HG03066 (cell line): ENCODE results near the gene GMEB2.
"Not testable (repeated sequence)": the region's sequence is repeated elsewhere in the genome, so short reads cannot be mapped to it uniquely, and the experiment has no call there.

Experiments
- ATAC-seq: cut with Tn5 transposase; IDR thresholded peaks from one replicate; pipeline ENCODE4 v1.9.1; 2021; ENCODE audit warnings: low read depth; ENCODE audit not compliant: unreplicated experiment

Gene GMEB2

GRCh38 chr20:63657937-63658748 lies 31.2 kb upstream of the GMEB2 start, which contains the start of gene RTEL1:
Gene RTEL1 (plus strand): TSS chr20:63658312. CDS start chr20:63659403, 1,091 bp downstream.
- ATAC-seq = peak; percentile 79

GRCh38 chr20:63657260-63657936 lies 30.5 kb upstream of the GMEB2 start:
- ATAC-seq = no peak

GRCh38 chr20:63656451-63656850 lies 29.6 kb upstream of the GMEB2 start:
- ATAC-seq = no peak

GRCh38 chr20:63655249-63655648 lies 28.3 kb upstream of the GMEB2 start:
- ATAC-seq = no peak

- ATAC-seq = no peak
Measured at GRCh38 chr20:63653974-63654668, 27.2 kb upstream of the GMEB2 start.

GRCh38 chr20:63653041-63653973 lies 26.4 kb upstream of the GMEB2 start, which contains the start of gene STMN3:
Gene STMN3 (minus strand): TSS chr20:63653424. CDS start chr20:63653345, 79 bp downstream.
- no peak for ATAC-seq

GRCh38 chr20:63652192-63652980 lies 25.5 kb upstream of the GMEB2 start:
- no peak for ATAC-seq

- ATAC-seq = no peak
Measured at GRCh38 chr20:63651942-63652191, 25.0 kb upstream of the GMEB2 start.

GRCh38 chr20:63650486-63650885 lies 23.6 kb upstream of the GMEB2 start:
- ATAC-seq = not testable (repeated sequence)

GRCh38 chr20:63648895-63649589 lies 22.1 kb upstream of the GMEB2 start:
- no peak for ATAC-seq

GRCh38 chr20:63648190-63648589 lies 21.3 kb upstream of the GMEB2 start:
- ATAC-seq = no peak

GRCh38 chr20:63645218-63645617 lies 18.3 kb upstream of the GMEB2 start:
- ATAC-seq = no peak

- ATAC-seq = no peak
Measured at GRCh38 chr20:63643946-63644345, 17.0 kb upstream of the GMEB2 start.

- ATAC-seq = no peak
Measured at GRCh38 chr20:63643499-63643898, 16.6 kb upstream of the GMEB2 start.

GRCh38 chr20:63642527-63643247 lies 15.8 kb upstream of the GMEB2 start:
- ATAC-seq = no peak

GRCh38 chr20:63641792-63642523 lies 15.1 kb upstream of the GMEB2 start:
- ATAC-seq = no peak

- ATAC-seq = no peak
Measured at GRCh38 chr20:63641146-63641791, 14.4 kb upstream of the GMEB2 start.
